ENCODE results near the gene PANX2. TPM values are rescaled to one million over a fixed set of nuclear protein-coding genes. Genes with fewer than 3 reads are reported as not detected.

PANX2 gene
- total RNA-seq, 1 donor from 2014 or later, result 0.88 TPM

DNA sequence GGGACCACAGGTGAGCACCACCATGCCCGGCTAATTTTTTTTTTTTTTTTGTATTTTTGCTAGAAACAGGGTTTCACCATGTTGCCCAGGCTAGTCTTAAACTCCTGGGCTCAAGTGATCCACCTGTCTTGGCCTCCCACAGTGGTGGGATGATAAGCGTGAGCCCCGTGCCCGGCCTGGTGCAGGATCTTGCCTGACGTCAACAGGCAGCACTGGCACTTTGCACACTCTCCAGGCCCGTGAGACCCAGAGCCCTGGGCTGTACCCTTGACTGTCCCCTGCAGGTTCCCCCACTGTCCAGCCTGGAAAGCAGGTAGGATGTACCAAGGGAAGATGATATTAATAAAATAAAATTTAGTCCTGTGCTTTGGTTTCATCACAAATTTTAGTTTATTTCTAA is 29.1 kb upstream of the PANX2 start:
- no peak overlapping the region for H3K4me2 ChIP-seq
- no peaks in the 10 kb centered on the region for H3K9me3 ChIP-seq (ENCODE audit: low read depth)
- TF ChIP-seq EZH2phosphoT487 (IDR thresholded peaks at IDR 0.05), result no peak
- no peak for TF ChIP-seq CTCF (IDR thresholded peaks at IDR 0.05)
- no peak for TF ChIP-seq EZH2 (IDR thresholded peaks at IDR 0.05)
- H3K27ac ChIP-seq, result no peak overlapping the region
- no peaks in the 10 kb centered on the region for H3K27me3 ChIP-seq
- no peak overlapping the region for H3K4me3 ChIP-seq
- no peaks in the 10 kb centered on the region for H3K79me2 ChIP-seq (ENCODE audit: low read depth)
- no peaks in the 10 kb centered on the region for H3K9me3 Mint-ChIP-seq
- no peak overlapping the region for H2AFZ ChIP-seq (replicated peaks)
- H3K36me3 Mint-ChIP-seq, result no peaks in the 10 kb centered on the region
- no peak for DNase-seq (ENCODE audit: low spot score)
- no peak overlapping the region for H3K9ac ChIP-seq
- H3K4me1 Mint-ChIP-seq, result peaks cover 21% of the 10 kb centered on the region
- no peaks in the 10 kb centered on the region for H4K20me1 ChIP-seq (ENCODE audit: low read depth)
- H3K4me3 Mint-ChIP-seq, result no peak overlapping the region
- no peaks in the 10 kb centered on the region for H3K36me3 ChIP-seq
- H3K27ac Mint-ChIP-seq, result no peak overlapping the region
- H3F3A ChIP-seq (ENCODE audit: low read depth), result no peaks in the 10 kb centered on the region
- peaks cover 3% of the 10 kb centered on the region for H3K4me1 ChIP-seq
- peaks cover 7% of the 10 kb centered on the region for H3K27me3 Mint-ChIP-seq (ENCODE audit: insufficient read depth, low read depth)

GRCh38 chr22:50141891-50142363 is 28.6 kb upstream of the PANX2 start:
- H2AFZ ChIP-seq (replicated peaks), result peak overlapping the region; percentile 76
- H3K36me3 ChIP-seq, result no peaks in the 10 kb centered on the region
- no peaks in the 10 kb centered on the region for H4K20me1 ChIP-seq (ENCODE audit: low read depth)
- no peak overlapping the region for H3K4me3 ChIP-seq
- Mint-ChIP-seq H3K4me3 (no peak overlapping the region), H3K27me3 (ENCODE audit: insufficient read depth, low read depth) (peaks cover 7% of the 10 kb centered on the region), H3K9me3 (no peaks in the 10 kb centered on the region), H3K27ac (no peak overlapping the region), H3K4me1 (peaks cover 22% of the 10 kb centered on the region), H3K36me3 (no peaks in the 10 kb centered on the region)
- no peaks in the 10 kb centered on the region for H3K9me3 ChIP-seq (ENCODE audit: low read depth)
- H3K27ac ChIP-seq, result no peak overlapping the region
- no peak overlapping the region for H3K9ac ChIP-seq
- H3K27me3 ChIP-seq, result no peaks in the 10 kb centered on the region
- no peak overlapping the region for H3K4me2 ChIP-seq
- peaks cover 3% of the 10 kb centered on the region for H3K4me1 ChIP-seq
- DNase-seq (ENCODE audit: low spot score), result peak; percentile 76
- TF ChIP-seq CTCF (IDR thresholded peaks at IDR 0.05), result peak; percentile 59
- no peak for TF ChIP-seq EZH2 (IDR thresholded peaks at IDR 0.05)
- H3F3A ChIP-seq (ENCODE audit: low read depth), result no peaks in the 10 kb centered on the region
- no peaks in the 10 kb centered on the region for H3K79me2 ChIP-seq (ENCODE audit: low read depth)

DNA sequence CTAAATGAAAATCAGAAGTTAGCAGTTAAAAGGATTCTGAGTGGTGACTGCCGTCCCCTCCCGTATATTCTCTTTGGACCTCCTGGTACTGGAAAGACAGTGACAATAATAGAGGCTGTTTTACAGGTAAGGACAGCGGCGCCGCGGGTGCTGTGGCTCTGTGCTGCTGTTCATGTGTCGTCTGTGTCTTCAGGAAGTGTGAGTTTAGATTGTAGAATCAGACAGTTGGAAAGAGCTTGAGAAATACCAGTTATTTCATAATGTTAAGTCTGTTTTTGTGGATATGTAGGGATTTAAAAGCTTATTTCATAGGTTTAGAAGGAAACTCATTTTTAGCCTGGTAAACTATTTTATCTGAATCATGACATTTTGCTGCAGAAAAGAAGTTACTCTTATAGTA is 27.4 kb upstream of the PANX2 start:
- Mint-ChIP-seq H3K4me1 (peaks cover 23% of the 10 kb centered on the region), H3K27me3 (ENCODE audit: insufficient read depth, low read depth) (peaks cover 5% of the 10 kb centered on the region), H3K27ac (no peak overlapping the region), H3K4me3 (no peak overlapping the region), H3K9me3 (no peaks in the 10 kb centered on the region), H3K36me3 (no peaks in the 10 kb centered on the region)
- H2AFZ ChIP-seq (replicated peaks), result no peak overlapping the region
- H3K4me1 ChIP-seq, result peaks cover 3% of the 10 kb centered on the region
- no peak for DNase-seq (ENCODE audit: low spot score)
- H3K27ac ChIP-seq, result no peak overlapping the region
- H3K79me2 ChIP-seq (ENCODE audit: low read depth), result no peaks in the 10 kb centered on the region
- H3K9me3 ChIP-seq (ENCODE audit: low read depth), result no peaks in the 10 kb centered on the region
- H4K20me1 ChIP-seq (ENCODE audit: low read depth), result no peaks in the 10 kb centered on the region
- no peak overlapping the region for H3K9ac ChIP-seq
- no peaks in the 10 kb centered on the region for H3K36me3 ChIP-seq
- no peaks in the 10 kb centered on the region for H3K27me3 ChIP-seq
- no peak overlapping the region for H3K4me3 ChIP-seq
- TF ChIP-seq EZH2phosphoT487 (IDR thresholded peaks at IDR 0.05) (no peak), CTCF (IDR thresholded peaks at IDR 0.05) (no peak), EZH2 (IDR thresholded peaks at IDR 0.05) (no peak)
- no peaks in the 10 kb centered on the region for H3F3A ChIP-seq (ENCODE audit: low read depth)
- H3K4me2 ChIP-seq, result no peak overlapping the region

Measured in neural progenitor cell (in vitro differentiated cells).